K562 (cell line): ENCODE data around the gene LRRC3C. TPM values are rescaled to one million over a fixed set of nuclear protein-coding genes. Genes with fewer than 3 reads are reported as not detected.
A peak's percentile ranks its signal among the peaks of the same experiment; 100 is the strongest.

Experiments used
- CBX5 ChIP-seq: IDR thresholded peaks from 2 replicates; pipeline ENCODE4 v1.6.1; 2014; ENCODE audit warnings: low read depth, borderline replicate concordance
- HOMEZ ChIP-seq: fragments of 250-450 bp; sonication (Bioruptor Pico); IDR thresholded peaks from 2 replicates; pipeline ENCODE4 v1.4.0; 2020; ENCODE audit warnings: mild to moderate bottlenecking, moderate library complexity
- LEF1 ChIP-seq: fragments of 450-650 bp; IDR thresholded peaks from 2 replicates; pipeline ENCODE4 v1.6.1; 2016; ENCODE audit warnings: mild to moderate bottlenecking
- MIER1 ChIP-seq: fragments of 450-650 bp; IDR thresholded peaks from 2 replicates; pipeline ENCODE4 v1.6.1; 2016; ENCODE audit warnings: antibody characterized with exemption, mild to moderate bottlenecking, low read depth
- MTA3 ChIP-seq: fragments of 450-650 bp; formaldehyde crosslinking; IDR thresholded peaks from 2 replicates; pipeline ENCODE4 v1.6.1; 2017; ENCODE audit warnings: mild to moderate bottlenecking, borderline replicate concordance
- MYBL2 ChIP-seq, 2 experiments: fragments of 450-650 bp in 1 of 2; sonication (generic) in 1 of 2; formaldehyde crosslinking in 1 of 2; IDR thresholded peaks; 2 replicates each; pipeline versions ENCODE4 v1.6.1 to v1.8.1; 2017 to 2022; ENCODE audit warnings: borderline replicate concordance in 1 of 2, inconsistent platforms in 1 of 2, low read depth in 1 of 2, mild to moderate bottlenecking in 1 of 2, missing genetic modification reagents in 1 of 2, moderate library complexity in 1 of 2
- PRDM10 ChIP-seq: fragments of 450-650 bp; IDR thresholded peaks from 2 replicates; pipeline ENCODE4 v1.6.1; 2018; ENCODE audit not compliant: partially characterized antibody
- SNIP1 ChIP-seq: fragments of 450-650 bp; IDR thresholded peaks from 2 replicates; pipeline ENCODE4 v1.7.1; 2017; ENCODE audit warnings: low read depth, mild to moderate bottlenecking
- U2AF1 ChIP-seq: fragments of 200-400 bp; formaldehyde crosslinking; optimal IDR thresholded peaks from 2 replicates; pipeline ENCODE3; 2017; ENCODE audit warnings: mild to moderate bottlenecking, low read depth, low read length, moderate library complexity
- ZNF212 ChIP-seq: fragments of 450-650 bp; formaldehyde crosslinking; IDR thresholded peaks from 2 replicates; pipeline ENCODE4 v1.4.0; 2020; ENCODE audit warnings: mild to moderate bottlenecking
- ZNF217 ChIP-seq: sonication (generic); formaldehyde crosslinking; IDR thresholded peaks from 2 replicates; pipeline ENCODE4 v1.8.0; 2022; ENCODE audit warnings: mild to moderate bottlenecking, missing genetic modification reagents
- ZNF407 ChIP-seq: fragments of 450-650 bp; IDR thresholded peaks from 2 replicates; pipeline ENCODE4 v1.6.1; 2016; ENCODE audit warnings: low read depth
- ZNF79 ChIP-seq: fragments of 250-450 bp; sonication (Bioruptor Pico); IDR thresholded peaks from 2 replicates; pipeline ENCODE4 v1.4.0; 2020; ENCODE audit warnings: low read depth, mild to moderate bottlenecking, moderate library complexity
- polyA plus RNA-seq, 8 experiments: library from polyadenylated mRNA; depleted of rRNA in 4 of 8; stranded (reverse) in 5 of 8; unstranded in 3 of 8; fragments of >200 nt; fragmentation: Nextera tagmentation in 2 of 8; fragmentation: Illumina TruSeq in 1 of 8; extraction: Ambion mirVana in 2 of 8; extraction: Trizol in 1 of 8; gene quantifications; 2 replicates each; pipeline versions ENCODE4 v1.2.1 to v1.2.3, GENCODE V29; 2011 to 2014; ENCODE audit warnings: inconsistent platforms in 1 of 8, missing spikeins in 1 of 8
- total RNA-seq, 7 experiments: library from RNA; depleted of rRNA in 6 of 7; stranded (reverse); fragments of >200 nt in 6 of 7; fragmentation: Illumina TruSeq in 2 of 7; extraction: Trizol in 2 of 7; gene quantifications; 2 replicates each; pipeline versions ENCODE4 v1.2.1 to v1.2.3, GENCODE V29; 2011 to 2021; ENCODE audit warnings: low replicate concordance in 1 of 7

LRRC3C gene
- total and polyA plus RNA-seq, 9 of the 15 experiments (the other 6 are each of a cell fraction or from before 2014, with no cell fraction given), result not detected

- TF ChIP-seq HOMEZ (no peak), PRDM10 (no peak), MTA3 (peak; percentile 62; the same call in 1 of the 2 replicates), MIER1 (no peak), ZNF212 (CRISPR knock-in tag) (no peak), LEF1 (no peak), ZNF217 (CRISPR knock-in tag) (no peak), ZNF79 (CRISPR knock-in tag) (no peak), CBX5 (no peak), U2AF1 (peak; percentile 100), MYBL2 (IDR thresholded peaks at IDR 0.05; ENCODE audit: low read depth) (no peak), MYBL2 (CRISPR knock-in tag; IDR thresholded peaks at IDR 0.05; ENCODE audit: borderline replicate concordance) (no peak), SNIP1 (no peak), ZNF407 (no peak)
Measured at GRCh38 chr17:39980351-39981206, 53.0 kb downstream of the LRRC3C start, which contains the start of gene PSMD3 (continued).
